ENCODE measurements around the gene STRADA. TPM values are rescaled to one million over a fixed set of nuclear protein-coding genes. Genes with fewer than 3 reads are reported as not detected.

Gene STRADA
- total RNA-seq, 3 donors from 2014 or later, result 29.1 to 34.0 (median 29.6) TPM

GRCh38 chr17:63707151-63707550 lies 34.4 kb downstream of the STRADA start:
- no peak overlapping the region for H3K4me3 ChIP-seq
- intact Hi-C loops (cut with DNase I, micrococcal nuclease), result no loop called here
- TF ChIP-seq CTCF (IDR thresholded peaks at IDR 0.05), result no peak
- ATAC-seq, result peak; percentile 17
- no peaks in the 10 kb centered on the region for H3K4me1 ChIP-seq (ENCODE audit: low read depth)
- DNase-seq, result no peak
- H3K36me3 ChIP-seq (ENCODE audit: low read depth), result no peaks in the 10 kb centered on the region
- H3K9me3 ChIP-seq, result no peaks in the 10 kb centered on the region

- DNase-seq (no peak), ATAC-seq (no peak)
- no peaks in the 10 kb centered on the region for H3K36me3 ChIP-seq (ENCODE audit: low read depth)
- TF ChIP-seq CTCF (IDR thresholded peaks at IDR 0.05), result no peak
- no peaks in the 10 kb centered on the region for H3K9me3 ChIP-seq
- H3K4me1 ChIP-seq (ENCODE audit: low read depth), result no peaks in the 10 kb centered on the region
- intact Hi-C loops (cut with DNase I, micrococcal nuclease), result no loop called here
- H3K4me3 ChIP-seq, result no peak overlapping the region
Observed at GRCh38 chr17:63706336-63707082, 35.1 kb downstream of the STRADA start.

- ATAC-seq (no peak), DNase-seq (no peak)
- no peaks in the 10 kb centered on the region for H3K4me1 ChIP-seq (ENCODE audit: low read depth)
- H3K4me3 ChIP-seq, result no peak overlapping the region
- no peaks in the 10 kb centered on the region for H3K9me3 ChIP-seq
- intact Hi-C loops (cut with DNase I, micrococcal nuclease), result no loop called here
- no peaks in the 10 kb centered on the region for H3K36me3 ChIP-seq (ENCODE audit: low read depth)
- no peak for TF ChIP-seq CTCF (IDR thresholded peaks at IDR 0.05)
Observed at GRCh38 chr17:63705657-63706056, 35.9 kb downstream of the STRADA start.

- Histone ChIP-seq H3K36me3 (ENCODE audit: low read depth) (no peaks in the 10 kb centered on the region), H3K4me1 (ENCODE audit: low read depth) (no peaks in the 10 kb centered on the region), H3K9me3 (no peaks in the 10 kb centered on the region), H3K4me3 (no peak overlapping the region)
- intact Hi-C loops (cut with DNase I, micrococcal nuclease), result no loop called here
- no peak for TF ChIP-seq CTCF (IDR thresholded peaks at IDR 0.05)
- DNase-seq (no peak), ATAC-seq (no peak)
Observed at GRCh38 chr17:63704836-63705235, 36.8 kb downstream of the STRADA start.

- DNase-seq, result no peak
- no peak for TF ChIP-seq CTCF (IDR thresholded peaks at IDR 0.05)
- Histone ChIP-seq H3K4me1 (ENCODE audit: low read depth) (peaks cover 2% of the 10 kb centered on the region), H3K36me3 (ENCODE audit: low read depth) (no peaks in the 10 kb centered on the region), H3K9me3 (no peaks in the 10 kb centered on the region), H3K4me3 (no peak overlapping the region)
- ATAC-seq, result no peak
- intact Hi-C loops (cut with DNase I, micrococcal nuclease), result no loop called here
Observed at GRCh38 chr17:63704259-63704576, 37.4 kb downstream of the STRADA start.

Measured in mucosa of descending colon (tissue), 3 donors.